Omental fat pad (tissue), 4 donors: ENCODE results near the gene LSM3. TPM values are rescaled to one million over a fixed set of nuclear protein-coding genes. Genes with fewer than 3 reads are reported as not detected.

ENCODE experiments used
- ATAC-seq: fragments of 150-250 bp; one replicate; pipeline ENCODE4 v1.9.1; 2016; ENCODE audit warnings: mild to moderate bottlenecking, moderate library complexity; ENCODE audit not compliant: low FRiP score
- DNase-seq: peaks from one replicate; pipeline ENCODE4 v3.0.0-alpha.2; 2019; ENCODE audit warnings: low spot score
- CTCF ChIP-seq, 3 donors: fragments of 450-650 bp; IDR thresholded peaks; one replicate each; pipeline ENCODE4 v1.5.1; 2016 to 2017; ENCODE audit warnings: antibody characterized with exemption in 3 of 3, mild to moderate bottlenecking in 3 of 3, moderate library complexity in 2 of 3
- total RNA-seq, 4 donors: library from RNA; depleted of rRNA; stranded (reverse); fragments of >200 nt; gene quantifications; one replicate each; pipeline ENCODE4 v1.1.0, GENCODE V29; 2016

The LSM3 gene
- total RNA-seq, 4 donors from 2014 or later = 8.0 to 12.4 (median 10.9) TPM

GRCh38 chr3:14210843-14211594 is 32.4 kb downstream of the LSM3 start:
- DNase-seq (no peak), ATAC-seq (peak; percentile 47)
- TF ChIP-seq CTCF (IDR thresholded peaks at IDR 0.05) = no peak

GRCh38 chr3:14211621-14212020 is 33.0 kb downstream of the LSM3 start:
- DNase-seq (no peak), ATAC-seq (no peak)
- TF ChIP-seq CTCF (IDR thresholded peaks at IDR 0.05) = no peak

GRCh38 chr3:14212032-14212431 is 33.4 kb downstream of the LSM3 start:
- TF ChIP-seq CTCF (IDR thresholded peaks at IDR 0.05) = no peak
- DNase-seq (no peak), ATAC-seq (no peak)

- ATAC-seq = no peak
These were observed 34.6 kb downstream of the LSM3 start for GRCh38 chr3:14213066-14213774.

GRCh38 chr3:14214764-14215163 is 36.1 kb downstream of the LSM3 start:
- TF ChIP-seq CTCF (IDR thresholded peaks at IDR 0.05) = no peak
- no peak for DNase-seq
- ATAC-seq = no peak

More at GRCh38 chr3:14213066-14213774, 34.6 kb downstream of the LSM3 start:
- TF ChIP-seq CTCF (IDR thresholded peaks at IDR 0.05) = no peak
- no peak for DNase-seq

- peak; percentile 96 for ATAC-seq
- DNase-seq = no peak
- no peak for TF ChIP-seq CTCF (IDR thresholded peaks at IDR 0.05)
These were observed 37.8 kb downstream of the LSM3 start for GRCh38 chr3:14216257-14217048.
